GM12874 (cell line): ENCODE results near the gene HOXB1.

ENCODE experiments used
- TF ChIP-seq, protein P1 (sequence below): IDR thresholded peaks from 2 replicates; pipeline ENCODE4 v1.5.1; 2011; ENCODE audit warnings: low read depth, mild to moderate bottlenecking, control low read depth, low read length, moderate library complexity; ENCODE audit not compliant: insufficient read depth

The HOXB1 gene

DNA sequence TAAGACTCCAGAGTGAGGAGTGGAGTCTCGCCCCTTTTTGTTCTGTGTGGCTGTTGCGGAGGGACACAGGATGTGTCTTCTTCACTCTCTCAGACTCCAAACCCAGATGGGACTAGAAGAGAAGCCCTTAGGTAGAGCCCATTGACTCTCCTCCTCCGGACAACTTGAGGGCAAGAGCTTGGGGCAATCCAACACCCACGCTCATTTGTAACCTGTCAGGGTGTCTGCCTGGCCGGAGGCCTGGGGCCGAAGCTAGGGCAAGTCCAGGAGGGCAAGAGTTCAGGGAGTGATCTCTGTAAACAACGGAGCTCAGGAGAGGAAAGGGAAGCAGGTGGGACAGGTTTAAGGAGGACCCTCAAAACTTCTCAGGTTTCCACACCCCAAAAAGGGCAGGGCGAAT lies 1.4 kb upstream of the HOXB1 start:
- TF ChIP-seq, protein P1, sequence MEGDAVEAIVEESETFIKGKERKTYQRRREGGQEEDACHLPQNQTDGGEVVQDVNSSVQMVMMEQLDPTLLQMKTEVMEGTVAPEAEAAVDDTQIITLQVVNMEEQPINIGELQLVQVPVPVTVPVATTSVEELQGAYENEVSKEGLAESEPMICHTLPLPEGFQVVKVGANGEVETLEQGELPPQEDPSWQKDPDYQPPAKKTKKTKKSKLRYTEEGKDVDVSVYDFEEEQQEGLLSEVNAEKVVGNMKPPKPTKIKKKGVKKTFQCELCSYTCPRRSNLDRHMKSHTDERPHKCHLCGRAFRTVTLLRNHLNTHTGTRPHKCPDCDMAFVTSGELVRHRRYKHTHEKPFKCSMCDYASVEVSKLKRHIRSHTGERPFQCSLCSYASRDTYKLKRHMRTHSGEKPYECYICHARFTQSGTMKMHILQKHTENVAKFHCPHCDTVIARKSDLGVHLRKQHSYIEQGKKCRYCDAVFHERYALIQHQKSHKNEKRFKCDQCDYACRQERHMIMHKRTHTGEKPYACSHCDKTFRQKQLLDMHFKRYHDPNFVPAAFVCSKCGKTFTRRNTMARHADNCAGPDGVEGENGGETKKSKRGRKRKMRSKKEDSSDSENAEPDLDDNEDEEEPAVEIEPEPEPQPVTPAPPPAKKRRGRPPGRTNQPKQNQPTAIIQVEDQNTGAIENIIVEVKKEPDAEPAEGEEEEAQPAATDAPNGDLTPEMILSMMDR = no peak

DNA sequence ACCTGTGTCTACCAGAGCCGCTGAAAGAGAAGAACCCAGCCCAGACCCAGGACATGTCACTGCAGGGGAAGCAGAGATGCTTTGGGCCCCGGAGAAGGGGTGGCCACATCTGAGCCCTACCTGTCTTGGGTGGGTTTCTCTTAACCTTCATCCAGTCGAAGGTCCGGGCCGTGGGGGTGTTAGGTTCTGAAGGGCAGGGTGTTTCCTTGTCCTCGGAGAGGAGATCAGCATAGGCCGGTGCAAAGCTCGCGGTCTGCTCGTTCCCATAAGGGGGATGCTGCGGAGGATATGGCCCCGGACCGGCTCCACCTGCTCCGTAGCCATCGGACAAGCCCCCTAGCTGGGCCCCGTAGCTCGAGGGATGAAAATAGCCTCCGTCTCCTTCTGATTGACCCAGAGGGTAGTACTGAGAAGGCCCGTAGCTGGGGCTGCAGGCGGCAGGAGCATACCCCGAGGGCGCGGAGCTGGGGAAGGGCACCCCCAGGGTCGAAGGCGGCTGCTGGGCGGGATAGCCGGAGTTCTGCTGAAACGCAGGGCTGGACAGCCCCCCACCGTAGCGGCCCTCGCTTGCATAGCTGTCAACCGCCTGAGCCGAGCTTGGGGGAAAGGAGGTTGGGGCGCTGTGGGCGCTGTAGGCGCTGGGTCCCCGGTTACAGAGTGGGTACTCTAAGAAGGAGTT lies 464 bp downstream of the HOXB1 start:
- TF ChIP-seq, protein P1 = no peak

DNA sequence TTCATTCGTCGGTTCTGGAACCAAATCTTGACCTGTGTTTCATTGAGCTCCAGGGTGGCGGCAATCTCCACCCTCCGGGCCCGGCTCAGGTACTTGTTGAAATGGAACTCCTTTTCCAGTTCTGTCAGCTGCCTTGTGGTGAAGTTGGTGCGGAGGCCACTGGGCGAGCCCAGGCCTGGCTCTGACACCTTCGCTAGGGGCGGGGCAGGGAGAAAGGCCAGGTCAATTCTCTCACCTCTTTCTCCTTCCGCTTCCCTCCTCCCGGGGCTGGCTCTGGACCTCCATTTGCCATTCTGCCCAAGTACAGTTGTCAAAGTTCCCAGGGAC lies 1.2 kb downstream of the HOXB1 start:
- TF ChIP-seq, protein P1 = no peak

DNA sequence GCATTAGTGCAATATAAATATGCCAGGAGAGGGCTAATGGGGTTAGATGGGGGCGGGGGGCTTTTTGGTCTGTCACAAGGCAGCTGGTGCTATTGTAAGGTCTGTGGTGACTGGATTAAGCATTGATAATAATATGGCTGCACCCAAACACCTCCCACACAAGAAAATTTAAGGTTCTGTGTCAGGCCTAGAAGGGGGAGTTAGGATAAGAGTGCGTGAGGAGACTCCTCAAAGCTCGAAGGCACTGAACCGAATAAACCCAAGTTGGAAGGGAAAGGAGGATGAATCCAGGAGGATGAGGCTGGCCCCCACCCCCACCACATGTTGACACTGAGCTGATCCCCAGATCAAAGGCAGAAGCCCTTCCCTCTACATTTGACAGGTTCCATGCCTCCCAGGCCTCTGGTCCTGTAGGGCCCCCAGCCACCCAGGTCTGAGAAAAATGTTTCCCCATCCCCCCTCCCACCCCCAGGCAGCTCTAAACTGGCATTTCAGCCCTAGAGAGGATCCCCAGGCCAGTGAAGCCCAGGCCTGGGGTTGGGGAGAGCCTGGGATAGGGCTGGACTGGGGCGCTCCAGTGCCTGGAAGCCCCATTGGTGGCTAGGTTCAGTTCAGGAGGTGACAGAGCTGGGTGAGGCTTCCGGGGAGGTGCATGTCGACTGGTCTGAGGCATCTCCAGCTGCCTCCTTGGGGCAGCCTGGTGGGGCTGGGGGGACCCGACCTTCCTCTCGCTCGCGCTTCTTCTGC lies 1.7 kb downstream of the HOXB1 start:
- TF ChIP-seq, protein P1 = no peak

DNA sequence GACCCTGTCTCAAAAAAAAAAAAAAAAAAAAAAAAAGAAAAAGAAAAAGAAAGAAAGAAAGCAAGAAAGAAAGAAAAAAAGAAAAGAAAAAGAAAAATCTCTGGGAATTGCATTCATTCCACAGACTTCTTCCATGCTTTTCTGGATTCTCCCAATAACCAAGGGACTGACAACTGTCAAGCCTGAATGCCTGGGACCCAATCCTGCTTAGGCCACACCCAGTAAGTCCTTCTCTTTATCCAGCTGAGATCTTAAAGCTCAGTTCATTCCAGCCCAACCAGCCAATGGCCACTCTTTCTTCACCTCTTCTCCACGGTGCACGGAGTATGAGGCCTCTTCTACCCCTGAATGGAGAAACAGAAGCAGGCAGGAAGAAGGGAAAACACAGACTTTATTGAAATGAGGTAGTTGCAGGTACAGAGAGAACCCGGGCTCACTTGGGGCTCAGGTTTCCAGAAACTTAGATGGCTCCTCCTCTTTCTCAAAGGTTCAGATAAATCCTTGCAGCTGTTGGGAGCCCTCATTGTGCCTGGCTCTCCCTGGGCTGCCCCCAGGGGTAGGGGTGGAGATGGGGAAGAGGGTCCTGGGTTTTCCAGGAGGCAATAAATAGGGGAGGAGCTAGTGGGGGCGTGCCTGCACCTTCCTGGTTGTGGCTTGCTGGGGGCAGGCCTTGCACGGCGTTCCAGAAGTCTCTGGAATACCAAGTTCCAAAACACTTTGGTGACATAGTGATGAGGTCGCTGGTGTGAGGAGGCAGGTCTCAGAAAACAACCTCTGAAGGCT lies 2.5 kb downstream of the HOXB1 start:
- TF ChIP-seq, protein P1 = no peak

DNA sequence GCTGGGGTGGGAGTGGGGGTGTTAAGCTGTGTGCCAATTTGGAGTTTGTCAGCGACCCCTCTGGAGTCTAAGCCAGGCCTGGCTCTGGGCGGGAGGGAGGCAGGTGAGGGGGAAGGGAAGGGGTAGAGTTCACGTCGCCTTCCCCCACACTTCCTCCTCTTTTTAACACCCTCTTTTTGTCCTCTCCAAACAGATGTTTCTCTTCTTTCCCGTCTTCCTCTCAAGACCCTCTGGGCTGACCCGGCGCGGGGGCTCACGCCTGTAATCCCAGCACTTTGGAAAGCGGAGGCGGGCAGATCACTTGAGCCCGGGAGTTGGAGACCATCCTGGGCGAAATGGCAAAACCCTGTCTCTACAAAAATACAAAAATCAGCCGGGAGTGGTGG lies 3.3 kb downstream of the HOXB1 start:
- TF ChIP-seq, protein P1 = no peak

DNA sequence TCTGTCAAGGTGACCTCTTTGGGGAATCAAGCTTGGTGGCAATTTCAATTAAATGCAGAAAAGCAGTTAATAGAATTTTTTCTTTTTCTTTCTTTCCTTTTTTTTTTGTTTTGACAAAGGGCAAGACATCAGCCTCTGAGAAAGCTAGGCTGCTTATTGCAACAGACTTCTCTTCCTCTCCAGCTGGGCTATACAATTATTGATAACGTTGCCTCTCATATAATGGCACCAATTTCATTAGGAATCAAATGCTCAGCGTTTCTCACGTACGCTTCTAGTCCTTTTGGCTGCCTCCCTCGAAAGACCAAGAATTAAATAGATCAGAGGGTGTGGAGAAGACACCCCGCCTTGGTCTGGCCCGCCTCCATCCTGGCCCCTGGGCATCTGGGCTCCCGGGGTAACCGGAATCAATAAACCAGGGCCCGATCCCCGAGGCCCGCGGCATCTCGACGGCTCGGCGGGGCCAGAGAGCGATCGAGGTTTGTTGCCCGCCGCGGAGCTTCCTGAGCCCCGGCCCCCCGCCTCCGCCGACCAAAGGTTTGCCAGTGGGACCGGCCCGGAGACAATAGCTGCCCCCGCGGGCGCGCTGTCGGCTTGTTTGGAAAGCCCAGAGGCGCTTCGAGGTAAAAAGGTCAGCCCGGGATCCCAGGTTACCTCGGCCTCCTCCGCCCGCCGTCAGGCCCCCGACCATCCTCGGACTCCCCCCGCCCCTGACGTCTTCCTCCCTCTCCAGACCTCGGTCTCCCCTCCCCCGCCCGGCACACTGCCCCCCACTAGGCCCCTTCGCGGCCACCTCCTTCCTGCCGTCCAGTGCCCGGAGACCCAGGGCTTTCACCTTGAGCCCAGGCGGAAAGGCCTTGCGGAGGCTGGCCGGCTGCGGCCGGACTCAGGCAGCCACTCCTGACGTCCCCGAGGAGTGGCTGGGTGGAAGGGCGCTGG lies 3.9 kb downstream of the HOXB1 start:
- TF ChIP-seq, protein P1 = no peak
